Thyroid gland (tissue), 4 donors: ENCODE results near the gene TBC1D5. TPM values are rescaled to one million over a fixed set of nuclear protein-coding genes. Genes with fewer than 3 reads are reported as not detected.
"Not testable (repeated sequence)": the region's sequence is repeated elsewhere in the genome, so short reads cannot be mapped to it uniquely, and the experiment has no call there.

ENCODE experiments used
- DNase-seq, 2 donors: peaks; one replicate each; pipeline ENCODE4 v3.0.0-alpha.2; 2019
- H3K27ac ChIP-seq, 3 donors: fragments of 200-600 bp; sonication (generic); 1 replicate in 2 of 3; 2 replicates in 1 of 3; pipeline ENCODE4 v1.5.1; 2016 to 2019; ENCODE audit warnings: mild to moderate bottlenecking in 1 of 3, moderate library complexity in 1 of 3
- H3K27me3 ChIP-seq: fragments of 200-600 bp; sonication (generic); one replicate; pipeline ENCODE4 v1.5.1; 2019
- H3K36me3 ChIP-seq, 2 donors: fragments of 200-600 bp; sonication (generic); one replicate each; pipeline ENCODE4 v1.5.1; 2016 to 2019
- H3K4me1 ChIP-seq, 2 donors: fragments of 200-600 bp; sonication (generic); one replicate each; pipeline ENCODE4 v1.5.1; 2017 to 2019
- H3K4me3 ChIP-seq, 3 donors: fragments of 200-600 bp; sonication (generic); replicated peaks in 1 of 3; 1 replicate in 2 of 3; 2 replicates in 1 of 3; pipeline ENCODE4 v1.5.1; 2016; ENCODE audit warnings: mild to moderate bottlenecking in 1 of 3
- H3K9me3 ChIP-seq: fragments of 200-600 bp; sonication (generic); one replicate; pipeline ENCODE4 v1.5.1; 2017
- POLR2A ChIP-seq, 2 donors: fragments of 450-650 bp; IDR thresholded peaks; one replicate each; pipeline ENCODE4 v1.6.1; 2017; ENCODE audit warnings: antibody characterized with exemption in 2 of 2, mild to moderate bottlenecking in 2 of 2, moderate library complexity in 1 of 2
- WGBS, 2 donors: methylation state at CpG; one replicate each; pipeline ENCODE4 v1.1.5; 2017; 5-methylcytosine and 5-hydroxymethylcytosine counted together
- intact Hi-C: fragments of 100-400 bp; cut with DNase I; formaldehyde crosslinking; loops from one replicate; pipeline ENCODE4 v1.15.1; 2023
- total RNA-seq, 4 donors: library from RNA; depleted of rRNA; stranded (reverse); fragments of >200 nt; gene quantifications; one replicate each; pipeline ENCODE4 v1.2.3, GENCODE V29; 2016
- TF ChIP-seq, protein P1 (sequence below), 6 experiments: fragments of 200-600 bp in 3 of 6; fragments of 450-650 bp in 3 of 6; sonication (generic) in 3 of 6; IDR thresholded peaks; one replicate each; pipeline ENCODE4 v1.5.1; 2016 to 2019; ENCODE audit warnings: antibody characterized with exemption in 6 of 6, mild to moderate bottlenecking in 2 of 6, inconsistent platforms in 1 of 6, moderate library complexity in 1 of 6

TBC1D5 gene
- total RNA-seq, 4 donors from 2014 or later: 115 to 141 (median 133) TPM

DNA sequence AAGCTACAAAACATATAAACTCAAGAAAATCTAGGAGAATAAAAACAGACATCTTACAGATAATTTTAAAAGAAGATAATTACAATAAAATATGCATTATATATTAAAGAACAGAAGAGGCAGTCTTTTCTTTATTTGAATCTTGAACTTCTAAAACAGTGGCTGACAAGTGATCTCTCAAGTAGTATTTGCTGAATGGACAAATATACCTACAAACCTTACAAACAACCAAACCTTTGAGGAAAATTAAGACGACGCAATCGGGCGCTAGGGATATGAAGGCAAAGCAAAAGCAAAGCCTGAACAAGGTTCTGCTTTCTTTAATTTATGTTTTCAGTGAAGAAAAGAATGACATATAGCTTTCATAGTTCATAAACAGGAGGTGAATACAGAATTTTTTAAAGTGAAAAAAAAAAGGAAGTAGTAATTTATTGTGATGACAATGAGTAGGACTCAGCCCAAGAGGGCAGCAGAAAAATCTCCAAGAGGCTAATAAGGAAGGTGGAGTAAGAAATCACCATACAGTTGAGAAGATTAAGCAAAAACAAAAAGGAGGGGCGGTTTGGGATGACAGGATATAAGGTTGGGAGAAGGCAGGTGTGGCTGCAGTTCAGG, 347.8 kb downstream of the TBC1D5 start:
- Histone ChIP-seq H3K36me3 (no peaks in the 10 kb centered on the region), H3K27ac (no peak overlapping the region), H3K4me1 (no peaks in the 10 kb centered on the region), H3K9me3 (no peaks in the 10 kb centered on the region), H3K27me3 (no peaks in the 10 kb centered on the region), H3K4me3 (no peak overlapping the region)
- 91 to 92% methylated on average over 5 of the region's 5 CpGs for WGBS, 2 donors
- intact Hi-C loops: no loop called here
- TF ChIP-seq POLR2A (IDR thresholded peaks at IDR 0.05): no peak
- TF ChIP-seq, protein P1, sequence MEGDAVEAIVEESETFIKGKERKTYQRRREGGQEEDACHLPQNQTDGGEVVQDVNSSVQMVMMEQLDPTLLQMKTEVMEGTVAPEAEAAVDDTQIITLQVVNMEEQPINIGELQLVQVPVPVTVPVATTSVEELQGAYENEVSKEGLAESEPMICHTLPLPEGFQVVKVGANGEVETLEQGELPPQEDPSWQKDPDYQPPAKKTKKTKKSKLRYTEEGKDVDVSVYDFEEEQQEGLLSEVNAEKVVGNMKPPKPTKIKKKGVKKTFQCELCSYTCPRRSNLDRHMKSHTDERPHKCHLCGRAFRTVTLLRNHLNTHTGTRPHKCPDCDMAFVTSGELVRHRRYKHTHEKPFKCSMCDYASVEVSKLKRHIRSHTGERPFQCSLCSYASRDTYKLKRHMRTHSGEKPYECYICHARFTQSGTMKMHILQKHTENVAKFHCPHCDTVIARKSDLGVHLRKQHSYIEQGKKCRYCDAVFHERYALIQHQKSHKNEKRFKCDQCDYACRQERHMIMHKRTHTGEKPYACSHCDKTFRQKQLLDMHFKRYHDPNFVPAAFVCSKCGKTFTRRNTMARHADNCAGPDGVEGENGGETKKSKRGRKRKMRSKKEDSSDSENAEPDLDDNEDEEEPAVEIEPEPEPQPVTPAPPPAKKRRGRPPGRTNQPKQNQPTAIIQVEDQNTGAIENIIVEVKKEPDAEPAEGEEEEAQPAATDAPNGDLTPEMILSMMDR (IDR thresholded peaks at IDR 0.05): no peak
- DNase-seq: no peak

DNA sequence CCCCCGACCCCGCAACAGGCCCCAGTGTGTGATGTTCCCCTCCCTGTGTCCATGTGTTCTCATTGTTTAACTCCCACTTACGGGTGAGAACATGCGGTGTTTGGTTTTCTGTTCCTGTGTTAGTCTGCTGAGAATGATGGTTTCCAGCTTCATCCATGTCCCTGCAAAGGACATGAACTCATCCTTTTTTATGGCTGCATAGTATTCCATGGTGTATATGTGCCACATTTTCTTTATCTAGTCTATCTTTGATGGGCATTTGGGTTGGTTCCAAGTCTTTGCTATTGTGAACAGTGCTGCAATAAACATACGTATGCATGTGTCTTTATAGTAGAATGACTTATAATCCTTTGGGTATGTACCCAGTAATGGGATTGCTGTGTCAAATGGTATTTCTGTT, 349.9 kb downstream of the TBC1D5 start:
- DNase-seq, intact Hi-C loops: not testable (repeated sequence)

DNA sequence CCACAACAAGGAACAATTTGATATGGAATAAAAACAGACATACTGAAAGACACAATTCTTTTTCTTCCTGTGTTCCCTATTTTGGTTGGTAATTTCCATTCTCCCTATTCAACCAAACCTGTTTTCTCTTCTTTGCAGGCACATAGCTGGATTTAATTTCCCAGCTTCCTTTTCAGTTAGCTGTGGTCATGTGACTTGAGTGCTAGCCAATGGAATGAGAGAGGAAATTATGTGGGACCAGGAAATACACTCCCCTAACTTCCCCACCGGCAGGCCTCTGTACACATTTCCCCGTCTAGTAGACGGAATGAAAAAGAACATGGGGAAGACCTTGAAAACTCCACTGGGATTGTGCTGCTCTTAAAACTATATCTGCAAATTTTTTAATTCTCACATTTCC, 351.6 kb downstream of the TBC1D5 start:
- Histone ChIP-seq H3K4me3 (no peak overlapping the region), H3K27ac (no peak overlapping the region), H3K36me3 (no peaks in the 10 kb centered on the region), H3K27me3 (no peaks in the 10 kb centered on the region), H3K4me1 (no peaks in the 10 kb centered on the region), H3K9me3 (no peaks in the 10 kb centered on the region)
- 93 to 96% methylated on average over 3 of the region's 3 CpGs for WGBS, 2 donors
- intact Hi-C loops: no loop called here
- no peak for DNase-seq
- no peak for TF ChIP-seq POLR2A (IDR thresholded peaks at IDR 0.05)
- TF ChIP-seq, protein P1 (IDR thresholded peaks at IDR 0.05): no peak

More for the DNA sequence above, 349.9 kb downstream of the TBC1D5 start:
- H3K9me3 ChIP-seq, H3K4me3 ChIP-seq, H3K36me3 ChIP-seq, H3K4me1 ChIP-seq, H3K27me3 ChIP-seq, H3K27ac ChIP-seq: not testable (repeated sequence)
- WGBS, 2 donors: 99% methylated on average over 5 of the region's 5 CpGs

DNA sequence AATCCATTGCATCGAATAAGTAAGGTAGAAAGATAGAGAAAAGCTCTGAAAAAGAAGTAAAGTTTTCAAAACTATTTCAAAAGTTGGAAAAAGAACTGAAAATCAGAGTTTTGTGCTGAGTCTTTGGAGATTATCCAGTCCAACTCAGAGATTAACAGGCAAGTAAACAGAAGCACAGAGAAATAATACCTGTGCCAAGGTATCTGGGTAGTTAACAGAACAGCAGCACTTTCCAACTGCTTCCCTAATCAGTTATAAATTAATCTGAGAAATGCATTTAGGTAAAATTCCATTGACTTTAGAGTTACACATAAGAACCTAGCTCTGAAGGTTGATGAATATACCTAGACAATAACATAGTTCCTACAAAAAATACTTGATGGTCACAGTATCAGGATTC, 355.3 kb downstream of the TBC1D5 start:
- Histone ChIP-seq H3K36me3 (no peaks in the 10 kb centered on the region), H3K4me1 (no peaks in the 10 kb centered on the region), H3K27ac (no peak overlapping the region), H3K27me3 (no peaks in the 10 kb centered on the region), H3K9me3 (no peaks in the 10 kb centered on the region), H3K4me3 (no peak overlapping the region)
- intact Hi-C loops: no loop called here
- no peak for DNase-seq
- WGBS, 2 donors: 96 to 100% methylated on average over 1 of the region's 1 CpG
- TF ChIP-seq, protein P1 (IDR thresholded peaks at IDR 0.05): no peak

DNA sequence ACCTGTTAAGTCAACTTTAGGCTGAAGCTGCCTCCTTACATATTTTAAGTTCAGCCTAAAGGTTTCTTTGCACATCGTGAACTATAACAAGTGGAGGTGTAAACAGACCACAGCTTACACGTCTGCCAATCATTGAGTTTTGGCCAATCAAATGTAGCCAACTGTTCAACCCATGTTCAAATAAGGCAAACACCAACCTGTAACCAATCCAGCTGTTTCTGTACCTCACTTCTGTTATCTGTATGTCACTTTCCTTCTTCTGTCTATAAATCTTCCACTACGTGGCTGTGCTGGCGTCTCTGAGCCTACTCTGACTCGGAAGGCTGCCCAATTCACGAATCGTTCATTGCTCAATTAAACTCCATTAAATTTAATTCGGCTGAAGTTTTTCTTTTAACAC, 356.0 kb downstream of the TBC1D5 start:
- H3K27ac ChIP-seq: no peak overlapping the region
- H3K9me3 ChIP-seq: no peaks in the 10 kb centered on the region
- DNase-seq: no peak
- H3K27me3 ChIP-seq: no peaks in the 10 kb centered on the region
- TF ChIP-seq, protein P1 (IDR thresholded peaks at IDR 0.05): no peak
- TF ChIP-seq POLR2A (IDR thresholded peaks at IDR 0.05): no peak
- H3K4me1 ChIP-seq: no peaks in the 10 kb centered on the region
- 94 to 96% methylated on average over 8 of the region's 8 CpGs for WGBS, 2 donors
- intact Hi-C loops: no loop called here
- H3K36me3 ChIP-seq: no peaks in the 10 kb centered on the region
- no peak overlapping the region for H3K4me3 ChIP-seq
